Uterus (tissue), 4 donors: ENCODE results near the gene ASPHD2. TPM values are rescaled to one million over a fixed set of nuclear protein-coding genes. Genes with fewer than 3 reads are reported as not detected.

Experiments used
- DNase-seq, 2 donors: peaks; one replicate each; pipeline ENCODE4 v3.0.0-alpha.2; 2019 to 2020
- H3K27ac ChIP-seq, 2 donors: fragments of 200-600 bp; sonication (generic); 1 replicate in 1 of 2; 2 replicates in 1 of 2; pipeline ENCODE4 v1.5.1; 2016 to 2018
- H3K27me3 ChIP-seq, 2 donors: fragments of 200-600 bp; sonication (generic); one replicate each; pipeline ENCODE4 v1.5.1; 2018 to 2019; ENCODE audit warnings: control low read depth in 1 of 2
- H3K36me3 ChIP-seq, 2 donors: fragments of 200-600 bp; sonication (generic); one replicate each; pipeline ENCODE4 v1.5.1; 2019; ENCODE audit warnings: control low read depth in 1 of 2
- H3K4me1 ChIP-seq, 2 donors: fragments of 200-600 bp; sonication (generic); one replicate each; pipeline ENCODE4 v1.5.1; 2018 to 2019; ENCODE audit warnings: control low read depth in 1 of 2
- H3K4me3 ChIP-seq, 2 donors: fragments of 200-600 bp; sonication (generic); 1 replicate in 1 of 2; 2 replicates in 1 of 2; pipeline ENCODE4 v1.5.1; 2018 to 2019; ENCODE audit warnings: mild to moderate bottlenecking in 1 of 2
- H3K9me3 ChIP-seq, 2 donors: fragments of 200-600 bp; sonication (generic); one replicate each; pipeline ENCODE4 v1.5.1; 2019; ENCODE audit warnings: control low read depth in 1 of 2
- POLR2A ChIP-seq, 2 donors: fragments of 450-650 bp; IDR thresholded peaks; one replicate each; pipeline ENCODE4 v1.6.1; 2016; ENCODE audit warnings: antibody characterized with exemption in 2 of 2, mild to moderate bottlenecking in 1 of 2, moderate library complexity in 1 of 2
- intact Hi-C: fragments of 100-400 bp; cut with DNase I; formaldehyde crosslinking; loops from one replicate; pipeline ENCODE4 v1.15.1; 2023; ENCODE audit warnings: low total_unique reads
- total RNA-seq, 4 donors: library from RNA; depleted of rRNA in 3 of 4; stranded (reverse); fragments of >200 nt in 3 of 4; gene quantifications; one replicate each; pipeline versions ENCODE4 v1.1.0 to v1.2.4, GENCODE V29; 2014 to 2023
- TF ChIP-seq, protein P1 (sequence below), 4 experiments: fragments of 200-600 bp in 2 of 4; fragments of 450-650 bp in 2 of 4; sonication (generic) in 2 of 4; IDR thresholded peaks; one replicate each; pipeline ENCODE4 v1.5.1; 2016 to 2019; ENCODE audit warnings: antibody characterized with exemption in 4 of 4, mild to moderate bottlenecking in 2 of 4, moderate library complexity in 1 of 4
- donor health status: DM: yes; HTN: yes; CAD: no.

The ASPHD2 gene
- total RNA-seq, 4 donors from 2014 or later = 0.83 to 1.8 TPM; not detected in 2

DNA sequence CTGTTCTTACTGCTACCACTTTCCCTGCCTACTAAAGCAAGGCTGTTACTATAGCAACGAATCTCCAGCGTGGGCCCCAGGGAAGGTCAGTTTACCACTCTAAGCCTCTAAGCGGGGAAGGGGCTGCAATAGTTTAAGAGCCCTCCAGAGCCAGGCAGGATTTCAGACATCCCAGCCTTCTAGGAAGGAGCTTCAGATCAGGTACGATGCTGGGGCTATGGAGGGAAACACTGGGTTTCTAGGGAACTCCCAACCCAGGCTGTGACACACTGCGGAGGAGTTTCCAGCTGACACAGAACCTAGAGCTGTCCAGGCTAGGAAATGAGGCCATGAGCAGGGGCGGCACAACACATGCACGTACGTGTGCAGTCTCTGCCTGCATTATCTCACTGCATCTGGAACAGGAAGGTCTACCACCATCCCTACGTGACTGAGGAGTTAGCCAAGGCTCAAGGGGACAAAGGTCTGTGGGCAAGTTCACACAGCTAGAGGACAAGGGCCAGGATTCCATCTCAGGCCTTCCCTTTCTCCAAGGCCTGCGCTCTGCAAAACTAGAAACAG, 34.1 kb downstream of the ASPHD2 start:
- H3K4me3 ChIP-seq = no peak overlapping the region
- H3K27me3 ChIP-seq = no peaks in the 10 kb centered on the region
- H3K36me3 ChIP-seq = no peaks in the 10 kb centered on the region
- intact Hi-C loops = no loop called here
- no peaks in the 10 kb centered on the region for H3K4me1 ChIP-seq
- no peak overlapping the region for H3K27ac ChIP-seq
- no peaks in the 10 kb centered on the region for H3K9me3 ChIP-seq
- no peak for TF ChIP-seq POLR2A (IDR thresholded peaks at IDR 0.05)
- TF ChIP-seq, protein P1, sequence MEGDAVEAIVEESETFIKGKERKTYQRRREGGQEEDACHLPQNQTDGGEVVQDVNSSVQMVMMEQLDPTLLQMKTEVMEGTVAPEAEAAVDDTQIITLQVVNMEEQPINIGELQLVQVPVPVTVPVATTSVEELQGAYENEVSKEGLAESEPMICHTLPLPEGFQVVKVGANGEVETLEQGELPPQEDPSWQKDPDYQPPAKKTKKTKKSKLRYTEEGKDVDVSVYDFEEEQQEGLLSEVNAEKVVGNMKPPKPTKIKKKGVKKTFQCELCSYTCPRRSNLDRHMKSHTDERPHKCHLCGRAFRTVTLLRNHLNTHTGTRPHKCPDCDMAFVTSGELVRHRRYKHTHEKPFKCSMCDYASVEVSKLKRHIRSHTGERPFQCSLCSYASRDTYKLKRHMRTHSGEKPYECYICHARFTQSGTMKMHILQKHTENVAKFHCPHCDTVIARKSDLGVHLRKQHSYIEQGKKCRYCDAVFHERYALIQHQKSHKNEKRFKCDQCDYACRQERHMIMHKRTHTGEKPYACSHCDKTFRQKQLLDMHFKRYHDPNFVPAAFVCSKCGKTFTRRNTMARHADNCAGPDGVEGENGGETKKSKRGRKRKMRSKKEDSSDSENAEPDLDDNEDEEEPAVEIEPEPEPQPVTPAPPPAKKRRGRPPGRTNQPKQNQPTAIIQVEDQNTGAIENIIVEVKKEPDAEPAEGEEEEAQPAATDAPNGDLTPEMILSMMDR (IDR thresholded peaks at IDR 0.05) = no peak
- DNase-seq = no peak

DNA sequence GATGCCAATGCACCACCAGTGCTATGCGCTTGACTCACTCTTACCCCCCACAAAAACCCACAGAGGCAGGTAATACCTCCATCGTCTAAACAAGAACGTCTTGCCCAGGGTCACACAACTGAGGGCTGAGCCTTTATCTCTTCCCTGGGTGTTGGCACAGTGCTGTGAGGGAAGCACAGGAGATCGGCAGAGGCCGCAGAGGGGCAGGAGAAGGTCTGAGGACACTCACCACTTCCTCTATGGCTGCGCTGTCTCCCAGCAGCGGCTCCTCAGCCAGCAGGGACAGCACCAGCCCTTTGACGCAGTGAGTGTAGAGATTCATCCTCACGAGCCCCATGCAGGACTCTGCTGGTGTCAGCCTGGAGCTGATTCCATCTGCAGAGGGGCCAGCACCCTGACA, 34.6 kb downstream of the ASPHD2 start:
- Histone ChIP-seq H3K27me3 (no peaks in the 10 kb centered on the region), H3K36me3 (no peaks in the 10 kb centered on the region), H3K27ac (no peak overlapping the region), H3K4me3 (no peak overlapping the region), H3K9me3 (no peaks in the 10 kb centered on the region), H3K4me1 (no peaks in the 10 kb centered on the region)
- no peak for TF ChIP-seq POLR2A (IDR thresholded peaks at IDR 0.05)
- TF ChIP-seq, protein P1 (IDR thresholded peaks at IDR 0.05) = no peak
- DNase-seq = no peak
- intact Hi-C loops = no loop called here

DNA sequence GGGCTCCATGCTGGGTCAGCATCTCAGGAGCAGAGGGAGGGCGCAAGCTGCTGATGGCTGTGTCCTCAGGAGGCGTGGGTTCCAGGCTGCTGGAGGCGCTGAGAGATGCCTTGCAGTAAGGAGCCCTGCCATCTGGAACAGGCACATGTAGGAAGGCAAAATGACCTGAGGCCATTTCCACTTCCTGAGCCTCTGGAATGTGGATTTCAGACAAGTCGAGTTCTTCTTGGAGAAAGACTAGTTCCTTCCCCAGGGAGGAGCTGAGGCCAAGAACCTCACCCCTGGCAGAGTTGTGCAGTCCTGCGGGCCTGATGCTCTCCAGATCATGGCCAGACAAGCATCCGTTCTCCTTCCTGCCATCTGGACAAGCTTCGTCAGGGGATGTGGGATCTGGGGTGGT, 35.3 kb downstream of the ASPHD2 start:
- no peaks in the 10 kb centered on the region for H3K9me3 ChIP-seq
- H3K27ac ChIP-seq = no peak overlapping the region
- intact Hi-C loops = no loop called here
- DNase-seq = no peak
- TF ChIP-seq, protein P1 (IDR thresholded peaks at IDR 0.05) = no peak
- TF ChIP-seq POLR2A (IDR thresholded peaks at IDR 0.05) = no peak
- no peaks in the 10 kb centered on the region for H3K27me3 ChIP-seq
- H3K4me3 ChIP-seq = no peak overlapping the region
- H3K36me3 ChIP-seq = no peaks in the 10 kb centered on the region
- H3K4me1 ChIP-seq = no peaks in the 10 kb centered on the region

DNA sequence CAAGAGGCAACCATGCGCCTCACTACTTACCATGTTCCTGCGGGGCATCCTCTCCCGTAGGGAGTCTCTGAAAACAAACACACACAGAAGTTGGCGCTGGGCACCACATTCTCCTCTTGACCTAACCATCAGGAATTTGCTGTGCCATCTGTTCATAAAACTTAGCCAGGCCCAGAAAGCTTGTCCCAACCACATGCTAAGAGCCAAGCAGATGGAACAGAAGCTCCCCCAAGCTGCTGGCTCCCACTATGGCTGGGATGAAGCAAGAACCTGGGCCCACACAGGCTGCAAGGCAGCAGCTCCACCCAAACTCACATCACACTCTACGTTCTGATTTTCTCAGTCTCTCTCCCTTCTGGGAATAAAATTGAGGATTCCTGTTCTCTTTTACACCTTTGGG, 37.1 kb downstream of the ASPHD2 start:
- Histone ChIP-seq H3K4me1 (no peaks in the 10 kb centered on the region), H3K36me3 (no peaks in the 10 kb centered on the region), H3K27me3 (no peaks in the 10 kb centered on the region), H3K9me3 (no peaks in the 10 kb centered on the region), H3K27ac (no peak overlapping the region), H3K4me3 (no peak overlapping the region)
- intact Hi-C loops = no loop called here
- DNase-seq = no peak
- TF ChIP-seq, protein P1 (IDR thresholded peaks at IDR 0.05) = no peak
- no peak for TF ChIP-seq POLR2A (IDR thresholded peaks at IDR 0.05)

DNA sequence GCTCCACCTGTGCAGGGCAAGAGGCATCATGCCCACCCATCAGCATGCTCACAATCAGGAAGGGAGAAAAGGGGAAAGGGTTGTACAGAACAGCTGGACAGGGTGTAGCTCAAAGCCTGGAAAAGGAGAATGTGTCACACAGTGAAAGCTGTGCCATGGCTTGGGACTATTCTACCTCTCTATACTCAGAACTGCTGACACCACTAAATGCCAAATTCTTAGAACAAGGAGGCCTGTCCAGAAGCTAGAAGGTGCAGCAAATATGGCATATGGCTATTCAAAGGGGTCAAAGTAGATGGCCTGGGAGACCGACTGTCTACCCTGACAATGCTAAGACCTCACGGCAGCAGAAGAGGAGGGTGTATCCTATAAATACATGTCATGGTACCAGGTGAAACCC, 41.7 kb downstream of the ASPHD2 start:
- intact Hi-C loops = no loop called here
- Histone ChIP-seq H3K4me1 (no peaks in the 10 kb centered on the region), H3K27me3 (no peaks in the 10 kb centered on the region), H3K27ac (no peak overlapping the region), H3K36me3 (no peaks in the 10 kb centered on the region), H3K9me3 (no peaks in the 10 kb centered on the region), H3K4me3 (no peak overlapping the region)
- TF ChIP-seq, protein P1 (IDR thresholded peaks at IDR 0.05) = no peak
- TF ChIP-seq POLR2A (IDR thresholded peaks at IDR 0.05) = no peak
- no peak for DNase-seq
